ENCODE data around the gene HOTAIR. TPM values are rescaled to one million over a fixed set of nuclear protein-coding genes. Genes with fewer than 3 reads are reported as not detected.

The HOTAIR gene
- total RNA-seq, 1 experiment from 2014 or later: not detected

- H3K36me3 Mint-ChIP-seq (ENCODE audit: insufficient read depth in 1 of 3, low read depth in 3 of 3): no peaks in the 10 kb centered on the region
- no peak overlapping the region for H3K4me2 ChIP-seq (ENCODE audit: insufficient read depth, insufficient read length, low read length)
- H2BK120ac ChIP-seq (ENCODE audit: low read depth, low read length, poor library complexity, severe bottlenecking): no peak overlapping the region
- no peak overlapping the region for H2BK5ac ChIP-seq (ENCODE audit: insufficient read length, low read length)
- no peaks in the 10 kb centered on the region for H3K9me3 ChIP-seq (ENCODE audit: control insufficient read depth, low read depth, low read length)
- H3K27ac ChIP-seq (ENCODE audit: insufficient read length, low read depth, low read length): no peak overlapping the region
- H3K4me1 ChIP-seq (ENCODE audit: insufficient read depth, low read length): no peaks in the 10 kb centered on the region
- no peaks in the 10 kb centered on the region for H3K79me1 ChIP-seq (ENCODE audit: insufficient read depth, low read depth, low read length, poor library complexity, severe bottlenecking)
- H3K14ac ChIP-seq (ENCODE audit: insufficient read depth, low read length): no peak overlapping the region
- no peak overlapping the region for H3T11ph ChIP-seq (ENCODE audit: low read length)
- H3K4me3 Mint-ChIP-seq: peak overlapping the region in 1 of 2 experiments; percentile 50; a peak in 1 of 5 replicates
- no peak overlapping the region for H3K9ac ChIP-seq (ENCODE audit: extremely low read depth, insufficient read length, low read length)
- no peak for DNase-seq
- peaks cover 0 to under 1% of the 10 kb centered on the region in 2 experiments; a peak in 2 of 5 replicates for H3K9me3 Mint-ChIP-seq
- H3K23me2 ChIP-seq (ENCODE audit: insufficient read length, low read depth, low read length, poor library complexity, severe bottlenecking): peaks cover 10% of the 10 kb centered on the region
- no peak overlapping the region for H3K4ac ChIP-seq (ENCODE audit: low read depth, low read length)
- no peak overlapping the region for H3K56ac ChIP-seq (ENCODE audit: insufficient read length, low read depth, low read length)
- no peak overlapping the region for H4K91ac ChIP-seq (ENCODE audit: insufficient read length, low read depth, low read length)
- no peak overlapping the region for H2BK15ac ChIP-seq (ENCODE audit: low read depth, low read length)
- H3K79me2 ChIP-seq (ENCODE audit: insufficient read depth, low read length): no peaks in the 10 kb centered on the region
- H4K5ac ChIP-seq (ENCODE audit: insufficient read length, low read depth, low read length): no peak overlapping the region
- no peak overlapping the region for H4K8ac ChIP-seq (replicated peaks; ENCODE audit: insufficient read length, low read depth, low read length)
- TF ChIP-seq, protein P1, sequence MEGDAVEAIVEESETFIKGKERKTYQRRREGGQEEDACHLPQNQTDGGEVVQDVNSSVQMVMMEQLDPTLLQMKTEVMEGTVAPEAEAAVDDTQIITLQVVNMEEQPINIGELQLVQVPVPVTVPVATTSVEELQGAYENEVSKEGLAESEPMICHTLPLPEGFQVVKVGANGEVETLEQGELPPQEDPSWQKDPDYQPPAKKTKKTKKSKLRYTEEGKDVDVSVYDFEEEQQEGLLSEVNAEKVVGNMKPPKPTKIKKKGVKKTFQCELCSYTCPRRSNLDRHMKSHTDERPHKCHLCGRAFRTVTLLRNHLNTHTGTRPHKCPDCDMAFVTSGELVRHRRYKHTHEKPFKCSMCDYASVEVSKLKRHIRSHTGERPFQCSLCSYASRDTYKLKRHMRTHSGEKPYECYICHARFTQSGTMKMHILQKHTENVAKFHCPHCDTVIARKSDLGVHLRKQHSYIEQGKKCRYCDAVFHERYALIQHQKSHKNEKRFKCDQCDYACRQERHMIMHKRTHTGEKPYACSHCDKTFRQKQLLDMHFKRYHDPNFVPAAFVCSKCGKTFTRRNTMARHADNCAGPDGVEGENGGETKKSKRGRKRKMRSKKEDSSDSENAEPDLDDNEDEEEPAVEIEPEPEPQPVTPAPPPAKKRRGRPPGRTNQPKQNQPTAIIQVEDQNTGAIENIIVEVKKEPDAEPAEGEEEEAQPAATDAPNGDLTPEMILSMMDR (conservative IDR thresholded peaks at IDR 0.05): no peak
- H3K4me1 Mint-ChIP-seq: peaks cover 13 to 28% of the 10 kb centered on the region in 2 experiments
- no peak overlapping the region for H2BK20ac ChIP-seq (ENCODE audit: low read depth, low read length, poor library complexity, severe bottlenecking)
- H2AFZ ChIP-seq (ENCODE audit: low read length): no peak overlapping the region
- H3K18ac ChIP-seq (ENCODE audit: insufficient read length, low read depth, low read length): no peak overlapping the region
- no peak overlapping the region for H3K27ac Mint-ChIP-seq
- H2BK12ac ChIP-seq (ENCODE audit: insufficient read length, low read depth, low read length): no peak overlapping the region
- no peak overlapping the region for H2AK5ac ChIP-seq (ENCODE audit: insufficient read length, low read length)
- H3K27me3 ChIP-seq (ENCODE audit: insufficient read depth, low read length): peaks cover 91% of the 10 kb centered on the region
- H3K23ac ChIP-seq (ENCODE audit: insufficient read length, low read depth, low read length): no peak overlapping the region
- no peaks in the 10 kb centered on the region for H4K20me1 ChIP-seq (ENCODE audit: control insufficient read depth, insufficient read depth, insufficient read length)
- H3K27me3 Mint-ChIP-seq (ENCODE audit: low read depth): peaks cover 100% of the 10 kb centered on the region
- WGBS (ENCODE audit: extremely low coverage, insufficient read length, low lambda C conversion rate): no CpG with 5 or more reads among the region's 25 CpGs
Observed at GRCh38 chr12:54016478-54016964, 41.8 kb upstream of the HOTAIR start.
